OCI-LY7 (cell line): ENCODE measurements around the gene RHBDD1. TPM values are rescaled to one million over a fixed set of nuclear protein-coding genes. Genes with fewer than 3 reads are reported as not detected.
A peak's percentile ranks its signal among the peaks of the same experiment; 100 is the strongest.

Experiments used
- BruUV-seq: library from RNA; stranded (reverse); fragments of 400-500 nt; replicated peaks from 2 replicates; lab custom pipeline; 2021; lab: Mats Ljungman, UMichigan
- CTCF ChIA-PET: fragments of 300-600 bp; sonication (Branson Sonifier 250); formaldehyde crosslinking; loops from one replicate; lab custom pipeline; 2022; ENCODE audit warnings: antibody characterized with exemption; ENCODE audit not compliant: unreplicated experiment; lab: Charles Lee
- POLR2A ChIA-PET: fragments of 300-600 bp; sonication (Branson Sonifier 250); formaldehyde crosslinking; loops from one replicate; lab custom pipeline; 2022; ENCODE audit warnings: antibody characterized with exemption; lab: Charles Lee
- DNase-seq: peaks from one replicate; pipeline ENCODE4 v3.0.0-alpha.2; 2015; ENCODE audit warnings: low spot score
- H2AFZ ChIP-seq: fragments of 200-600 bp; sonication (generic), shearing (Covaris generic); 2 replicates; pipeline ENCODE4 v1.6.1; 2014; ENCODE audit warnings: mild to moderate bottlenecking, antibody characterized with exemption, low read length, moderate library complexity
- H3K27ac ChIP-seq: fragments of 200-600 bp; sonication (generic); 2 replicates; pipeline ENCODE4 v1.5.1; 2014; ENCODE audit warnings: mixed run types, low read depth, mild to moderate bottlenecking, moderate library complexity, low read length, inconsistent platforms; ENCODE audit not compliant: poor library complexity, severe bottlenecking
- H3K36me3 ChIP-seq: fragments of 200-600 bp; sonication (generic); 2 replicates; pipeline ENCODE4 v1.6.1; 2014; ENCODE audit warnings: mild to moderate bottlenecking, antibody characterized with exemption, low read length, moderate library complexity, mixed read lengths; ENCODE audit not compliant: insufficient read depth
- H3K4me1 ChIP-seq: fragments of 200-600 bp; sonication (generic); 2 replicates; pipeline ENCODE4 v1.5.1; 2014; ENCODE audit warnings: mild to moderate bottlenecking, low read length; ENCODE audit not compliant: insufficient read depth, poor library complexity, severe bottlenecking
- H3K4me2 ChIP-seq: fragments of 200-600 bp; sonication (generic); 2 replicates; pipeline ENCODE4 v1.6.1; 2014; ENCODE audit warnings: mild to moderate bottlenecking, low read length
- H3K4me3 ChIP-seq: fragments of 200-600 bp; sonication (generic); 2 replicates; pipeline ENCODE4 v1.5.1; 2014; ENCODE audit warnings: mild to moderate bottlenecking, low read depth, low read length; ENCODE audit not compliant: poor library complexity, severe bottlenecking
- H3K79me2 ChIP-seq: fragments of 200-600 bp; sonication (generic); 2 replicates; pipeline ENCODE4 v1.6.1; 2016; ENCODE audit warnings: low read depth, mild to moderate bottlenecking, low read length, moderate library complexity, mixed read lengths; ENCODE audit not compliant: insufficient read depth
- H3K9me2 ChIP-seq: fragments of 200-600 bp; sonication (generic); 2 replicates; pipeline ENCODE4 v1.6.1; 2016; ENCODE audit warnings: mild to moderate bottlenecking, low read length, mixed read lengths; ENCODE audit not compliant: insufficient read depth
- H3K9me3 ChIP-seq: fragments of 200-600 bp; sonication (generic); 2 replicates; pipeline ENCODE4 v1.6.1; 2014; ENCODE audit warnings: mild to moderate bottlenecking, mixed run types, low read length, mixed read lengths
- H4K20me1 ChIP-seq: fragments of 200-600 bp; sonication (generic); 2 replicates; pipeline ENCODE4 v1.6.1; 2014; ENCODE audit warnings: mild to moderate bottlenecking, antibody characterized with exemption, low read length, moderate library complexity, mixed read lengths; ENCODE audit not compliant: insufficient read depth
- CTCF ChIP-seq: fragments of 200-600 bp; sonication (generic); conservative IDR thresholded peaks from 2 replicates; pipeline ENCODE4 v1.5.1; 2014; ENCODE audit warnings: mild to moderate bottlenecking, antibody characterized with exemption, low read length, moderate library complexity, mixed read lengths
- EZH2phosphoT487 ChIP-seq: fragments of 200-600 bp; sonication (generic); IDR thresholded peaks from 2 replicates; pipeline ENCODE4 v1.6.1; 2018; ENCODE audit warnings: low read depth, borderline replicate concordance, mild to moderate bottlenecking, mixed run types, antibody characterized with exemption, low read length, moderate library complexity, mixed read lengths
- intact Hi-C: fragments of 100-400 bp; cut with micrococcal nuclease; formaldehyde crosslinking; loops from one replicate; pipeline ENCODE4 v1.10.0; 2022; ENCODE audit not compliant: unreplicated experiment
- total RNA-seq, 2 experiments: library from RNA; depleted of rRNA in 1 of 2; stranded (reverse); fragments of >200 nt in 1 of 2; shearing (Covaris generic) in 1 of 2; gene quantifications; 2 replicates each; pipeline ENCODE4 v1.2.3, GENCODE V29; 2014 to 2022

The RHBDD1 gene
- total RNA-seq, 2 experiments from 2014 or later = 40.8 to 80.3 TPM

- peaks cover 64% of the 10 kb centered on the region for H3K79me2 ChIP-seq
- TF ChIP-seq CTCF (no peak), EZH2phosphoT487 (no peak)
- BruUV-seq = no TSS peak
- DNase-seq = no peak
- no peaks in the 10 kb centered on the region for H4K20me1 ChIP-seq
- peaks cover 39% of the 10 kb centered on the region for H3K36me3 ChIP-seq
- H3K4me1 ChIP-seq = peaks cover 45% of the 10 kb centered on the region
- peaks cover 13% of the 10 kb centered on the region for H3K9me3 ChIP-seq
- peak overlapping the region; percentile 38 for H3K4me2 ChIP-seq
- ChIA-PET POLR2A (interaction anchor here (0.6 to 3.1 kb wide), 7 partner anchors 10 to 489 kb away, joined by 3 to 14 read pairs (median 4); no protein-coding TSS in a partner anchor), CTCF (no interaction called here)
- no peak overlapping the region for H3K27ac ChIP-seq
- intact Hi-C loops = no loop called here
- no peaks in the 10 kb centered on the region for H3K9me2 ChIP-seq
- no peak overlapping the region for H2AFZ ChIP-seq
- no peak overlapping the region for H3K4me3 ChIP-seq
Measured at GRCh38 chr2:226845386-226846116, 9.7 kb downstream of the RHBDD1 start.

GRCh38 chr2:226847090-226847489 lies 11.2 kb downstream of the RHBDD1 start:
- intact Hi-C loops = no loop called here
- POLR2A ChIA-PET = interaction anchor here (0.9 to 3.1 kb wide), 5 partner anchors 15 to 135 kb away, joined by 3 to 14 read pairs (median 4); no protein-coding TSS in a partner anchor
- no peak overlapping the region for H3K4me3 ChIP-seq
- no peak overlapping the region for H2AFZ ChIP-seq
- no peak overlapping the region for H3K27ac ChIP-seq
- peaks cover 6% of the 10 kb centered on the region for H3K9me3 ChIP-seq
- no TSS peak for BruUV-seq
- CTCF ChIA-PET = no interaction called here
- H3K4me2 ChIP-seq = no peak overlapping the region
- TF ChIP-seq EZH2phosphoT487 (no peak), CTCF (no peak)
- no peak for DNase-seq
- H3K79me2 ChIP-seq = peaks cover 49% of the 10 kb centered on the region
- H3K36me3 ChIP-seq = peaks cover 24% of the 10 kb centered on the region
- no peaks in the 10 kb centered on the region for H3K9me2 ChIP-seq
- peaks cover 41% of the 10 kb centered on the region for H3K4me1 ChIP-seq
- H4K20me1 ChIP-seq = no peaks in the 10 kb centered on the region

- H3K36me3 ChIP-seq = peaks cover 20% of the 10 kb centered on the region
- no peak overlapping the region for H3K4me3 ChIP-seq
- ChIA-PET CTCF (no interaction called here), POLR2A (interaction anchor here (0.5 to 3.1 kb wide), 6 partner anchors 8 to 135 kb away, joined by 3 to 14 read pairs (median 5); no protein-coding TSS in a partner anchor)
- H3K79me2 ChIP-seq = peaks cover 45% of the 10 kb centered on the region
- DNase-seq = no peak
- H4K20me1 ChIP-seq = no peaks in the 10 kb centered on the region
- intact Hi-C loops = no loop called here
- no TSS peak for BruUV-seq
- no peaks in the 10 kb centered on the region for H3K9me2 ChIP-seq
- no peak overlapping the region for H3K27ac ChIP-seq
- TF ChIP-seq CTCF (no peak), EZH2phosphoT487 (no peak)
- H3K4me1 ChIP-seq = peaks cover 39% of the 10 kb centered on the region
- H2AFZ ChIP-seq = no peak overlapping the region
- peaks cover 1% of the 10 kb centered on the region; the same call in 1 of the 2 replicates for H3K9me3 ChIP-seq
- H3K4me2 ChIP-seq = no peak overlapping the region
Measured at GRCh38 chr2:226847511-226847910, 11.7 kb downstream of the RHBDD1 start.
